ENCODE data around the gene SPRR3. TPM values are rescaled to one million over a fixed set of nuclear protein-coding genes. Genes with fewer than 3 reads are reported as not detected.

Gene SPRR3
- total RNA-seq, 2 experiments from 2014 or later = not detected

GRCh38 chr1:152968248-152968647 lies 33.3 kb upstream of the SPRR3 start:
- Mint-ChIP-seq H3K9me3 (no peaks in the 10 kb centered on the region), H3K27me3 (peaks cover 46% of the 10 kb centered on the region), H3K4me1 (ENCODE audit: low read depth) (no peaks in the 10 kb centered on the region), H3K4me3 (no peak overlapping the region), H3K36me3 (ENCODE audit: low read depth) (no peaks in the 10 kb centered on the region), H3K27ac (no peak overlapping the region)
- Histone ChIP-seq H3K4me1 (ENCODE audit: insufficient read depth, low read length) (no peaks in the 10 kb centered on the region), H3K27me3 (ENCODE audit: control insufficient read depth in 1 of 2, insufficient read depth in 2 of 2, low read length in 2 of 2) (peaks cover 0 to 12% of the 10 kb centered on the region in 2 experiments), H3K36me3 (ENCODE audit: insufficient read depth, low read length) (no peaks in the 10 kb centered on the region), H3K9me3 (ENCODE audit: control insufficient read depth in 1 of 2, insufficient read depth in 1 of 2, low read length in 2 of 2) (no peaks in the 10 kb centered on the region), H3K27ac (ENCODE audit: low read depth in 1 of 2, low read length in 2 of 2) (no peak overlapping the region), H3K4me3 (ENCODE audit: low read length) (no peak overlapping the region)
- POLR2A ChIA-PET = no interaction called here
- TF ChIP-seq CTCF (IDR thresholded peaks at IDR 0.05) = no peak
- DNase-seq (no peak), ATAC-seq (ENCODE audit: poor library complexity) (no peak)
- CTCF ChIA-PET = no interaction called here
- intact Hi-C loops (cut with DNase I, micrococcal nuclease) = no loop called here

GRCh38 chr1:152969036-152969435 lies 32.5 kb upstream of the SPRR3 start:
- TF ChIP-seq CTCF (IDR thresholded peaks at IDR 0.05) = no peak
- Mint-ChIP-seq H3K4me1 (ENCODE audit: low read depth) (no peaks in the 10 kb centered on the region), H3K36me3 (ENCODE audit: low read depth) (no peaks in the 10 kb centered on the region)

DNA sequence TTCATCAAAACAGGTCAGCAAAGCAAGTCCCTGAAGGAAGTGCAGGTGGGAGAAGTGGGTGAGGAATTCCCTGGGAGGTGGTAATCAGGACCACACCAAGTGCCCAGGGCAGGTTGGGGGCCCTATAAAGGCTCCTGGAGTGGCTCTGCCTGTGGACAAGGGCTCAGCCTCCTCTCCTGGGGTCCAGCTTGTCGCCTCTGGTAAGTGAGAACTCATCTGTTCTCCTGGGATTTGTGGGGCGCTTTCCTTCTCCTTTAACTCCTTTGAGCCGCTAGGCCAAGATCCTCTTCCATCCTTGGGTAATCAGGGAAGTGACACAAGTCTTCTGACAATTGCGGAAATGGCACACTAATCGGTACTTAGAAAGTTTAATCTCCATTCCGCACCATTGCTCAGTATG lies 31.1 kb upstream of the SPRR3 start, which contains the start of gene SPRR4:
Gene SPRR4, plus strand, starts transcription at position 154 of the 400 bp plus-strand sequence. CDS start 1,243 bp downstream, outside the sequence.
- H3K36me3 ChIP-seq (ENCODE audit: insufficient read depth, low read length) = no peaks in the 10 kb centered on the region
- CTCF ChIA-PET = no interaction called here
- H3K27me3 Mint-ChIP-seq = peaks cover 46% of the 10 kb centered on the region
- no peak within 1 kb of the TSS for H3K27ac ChIP-seq (ENCODE audit: low read depth in 1 of 2, low read length in 2 of 2)
- TF ChIP-seq CTCF (IDR thresholded peaks at IDR 0.05) = no peak
- H3K9me3 ChIP-seq (ENCODE audit: control insufficient read depth in 1 of 2, insufficient read depth in 1 of 2, low read length in 2 of 2) = no peaks in the 10 kb centered on the region
- ATAC-seq (ENCODE audit: poor library complexity) = no peak
- DNase-seq = no peak
- H3K4me3 ChIP-seq (ENCODE audit: low read length) = no peak within 1 kb of the TSS
- no peaks in the 10 kb centered on the region for H3K4me1 Mint-ChIP-seq (ENCODE audit: low read depth)
- no peaks in the 10 kb centered on the region for H3K36me3 Mint-ChIP-seq (ENCODE audit: low read depth)
- intact Hi-C loops (cut with DNase I, micrococcal nuclease) = no loop called here
- POLR2A ChIA-PET = no interaction called here
- no peaks in the 10 kb centered on the region for H3K4me1 ChIP-seq (ENCODE audit: insufficient read depth, low read length)
- H3K9me3 Mint-ChIP-seq = no peaks in the 10 kb centered on the region
- no peak within 1 kb of the TSS for H3K4me3 Mint-ChIP-seq
- H3K27me3 ChIP-seq (ENCODE audit: control insufficient read depth in 1 of 2, insufficient read depth in 2 of 2, low read length in 2 of 2) = peaks cover 5 to 12% of the 10 kb centered on the region in 2 experiments
- H3K27ac Mint-ChIP-seq = no peak within 1 kb of the TSS

More at GRCh38 chr1:152969036-152969435, 32.5 kb upstream of the SPRR3 start:
- ChIA-PET CTCF (no interaction called here), POLR2A (no interaction called here)
- Mint-ChIP-seq H3K27me3 (peaks cover 52% of the 10 kb centered on the region), H3K4me3 (no peak overlapping the region), H3K27ac (no peak overlapping the region), H3K9me3 (no peaks in the 10 kb centered on the region)
- Histone ChIP-seq H3K27me3 (ENCODE audit: control insufficient read depth in 1 of 2, insufficient read depth in 2 of 2, low read length in 2 of 2) (peaks cover under 1 to 12% of the 10 kb centered on the region in 2 experiments), H3K36me3 (ENCODE audit: insufficient read depth, low read length) (no peaks in the 10 kb centered on the region), H3K4me3 (ENCODE audit: low read length) (no peak overlapping the region), H3K9me3 (ENCODE audit: control insufficient read depth in 1 of 2, insufficient read depth in 1 of 2, low read length in 2 of 2) (no peaks in the 10 kb centered on the region), H3K4me1 (ENCODE audit: insufficient read depth, low read length) (no peaks in the 10 kb centered on the region), H3K27ac (ENCODE audit: low read depth in 1 of 2, low read length in 2 of 2) (no peak overlapping the region)
- DNase-seq (no peak), ATAC-seq (ENCODE audit: poor library complexity) (no peak)
- intact Hi-C loops (cut with DNase I, micrococcal nuclease) = no loop called here
